SU-DHL-6 (cell line): ENCODE results near the gene NSMCE1.

ENCODE experiments used
- EZH2phosphoT487 ChIP-seq: fragments of 200-600 bp; sonication (generic), shearing (Covaris generic); conservative IDR thresholded peaks from 2 replicates; pipeline ENCODE4 v1.6.1; 2018; ENCODE audit warnings: mild to moderate bottlenecking, antibody characterized with exemption, low read length, moderate library complexity, mixed read lengths
- TF ChIP-seq, protein P1 (sequence below): fragments of 200-600 bp; sonication (generic); IDR thresholded peaks from one replicate; pipeline ENCODE4 v1.5.1; 2017; ENCODE audit warnings: antibody characterized with exemption, mild to moderate bottlenecking, low read length, moderate library complexity; ENCODE audit not compliant: insufficient read depth, poor library complexity, severe bottlenecking

DNA sequence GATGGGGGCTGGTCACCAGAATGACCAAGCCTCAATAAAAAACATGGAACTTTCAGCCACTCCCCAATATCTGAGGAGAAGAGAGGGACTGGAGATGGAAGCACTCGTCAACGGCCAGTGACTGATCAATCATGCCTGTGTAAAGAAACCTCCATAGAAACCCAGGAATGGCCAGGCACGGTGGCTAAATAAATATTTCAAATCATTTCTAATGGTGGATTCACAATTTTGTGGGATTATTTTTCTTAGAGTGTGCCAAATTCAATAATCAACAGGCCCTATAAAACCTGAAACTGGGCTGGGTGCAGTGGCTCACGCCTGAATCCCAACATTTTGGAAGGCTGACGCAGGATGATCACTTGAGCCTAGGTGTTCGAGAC is 16.4 kb downstream of the NSMCE1 start:
- TF ChIP-seq, protein P1, sequence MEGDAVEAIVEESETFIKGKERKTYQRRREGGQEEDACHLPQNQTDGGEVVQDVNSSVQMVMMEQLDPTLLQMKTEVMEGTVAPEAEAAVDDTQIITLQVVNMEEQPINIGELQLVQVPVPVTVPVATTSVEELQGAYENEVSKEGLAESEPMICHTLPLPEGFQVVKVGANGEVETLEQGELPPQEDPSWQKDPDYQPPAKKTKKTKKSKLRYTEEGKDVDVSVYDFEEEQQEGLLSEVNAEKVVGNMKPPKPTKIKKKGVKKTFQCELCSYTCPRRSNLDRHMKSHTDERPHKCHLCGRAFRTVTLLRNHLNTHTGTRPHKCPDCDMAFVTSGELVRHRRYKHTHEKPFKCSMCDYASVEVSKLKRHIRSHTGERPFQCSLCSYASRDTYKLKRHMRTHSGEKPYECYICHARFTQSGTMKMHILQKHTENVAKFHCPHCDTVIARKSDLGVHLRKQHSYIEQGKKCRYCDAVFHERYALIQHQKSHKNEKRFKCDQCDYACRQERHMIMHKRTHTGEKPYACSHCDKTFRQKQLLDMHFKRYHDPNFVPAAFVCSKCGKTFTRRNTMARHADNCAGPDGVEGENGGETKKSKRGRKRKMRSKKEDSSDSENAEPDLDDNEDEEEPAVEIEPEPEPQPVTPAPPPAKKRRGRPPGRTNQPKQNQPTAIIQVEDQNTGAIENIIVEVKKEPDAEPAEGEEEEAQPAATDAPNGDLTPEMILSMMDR = no peak
- TF ChIP-seq EZH2phosphoT487 = no peak
